Measurements from ENCODE around the gene SMAP2.

DNA sequence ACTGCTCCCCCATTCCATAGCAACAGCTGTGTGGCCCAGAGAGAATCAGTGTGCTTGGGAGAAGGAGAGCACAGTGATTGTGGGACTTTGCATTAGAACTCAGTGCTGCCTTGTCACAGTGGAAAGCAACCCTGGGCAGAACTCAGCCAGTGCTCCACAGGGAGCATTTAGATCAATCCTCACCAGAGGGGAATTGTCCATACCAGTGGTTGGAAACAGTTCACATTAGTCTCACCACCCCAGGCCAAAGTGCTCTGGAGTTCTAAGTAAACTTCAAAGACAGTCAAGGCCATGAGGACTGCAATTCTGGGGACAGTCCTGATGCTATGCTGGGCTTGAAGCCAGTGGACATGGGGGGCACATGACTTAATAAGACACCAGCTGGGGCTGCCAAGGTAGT lies 12.9 kb upstream of the SMAP2 start:
- TF ChIP-seq, protein P1, sequence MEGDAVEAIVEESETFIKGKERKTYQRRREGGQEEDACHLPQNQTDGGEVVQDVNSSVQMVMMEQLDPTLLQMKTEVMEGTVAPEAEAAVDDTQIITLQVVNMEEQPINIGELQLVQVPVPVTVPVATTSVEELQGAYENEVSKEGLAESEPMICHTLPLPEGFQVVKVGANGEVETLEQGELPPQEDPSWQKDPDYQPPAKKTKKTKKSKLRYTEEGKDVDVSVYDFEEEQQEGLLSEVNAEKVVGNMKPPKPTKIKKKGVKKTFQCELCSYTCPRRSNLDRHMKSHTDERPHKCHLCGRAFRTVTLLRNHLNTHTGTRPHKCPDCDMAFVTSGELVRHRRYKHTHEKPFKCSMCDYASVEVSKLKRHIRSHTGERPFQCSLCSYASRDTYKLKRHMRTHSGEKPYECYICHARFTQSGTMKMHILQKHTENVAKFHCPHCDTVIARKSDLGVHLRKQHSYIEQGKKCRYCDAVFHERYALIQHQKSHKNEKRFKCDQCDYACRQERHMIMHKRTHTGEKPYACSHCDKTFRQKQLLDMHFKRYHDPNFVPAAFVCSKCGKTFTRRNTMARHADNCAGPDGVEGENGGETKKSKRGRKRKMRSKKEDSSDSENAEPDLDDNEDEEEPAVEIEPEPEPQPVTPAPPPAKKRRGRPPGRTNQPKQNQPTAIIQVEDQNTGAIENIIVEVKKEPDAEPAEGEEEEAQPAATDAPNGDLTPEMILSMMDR (IDR thresholded peaks at IDR 0.05), result no peak
- no peak for TF ChIP-seq POLR2A (IDR thresholded peaks at IDR 0.05)

All from right lobe of liver (tissue), 4 donors.